GM12891 (cell line): ENCODE measurements around the gene PSMD12.

Experiments
- POLR2A ChIP-seq: IDR thresholded peaks from 2 replicates; pipeline ENCODE4 v1.6.1; 2011; ENCODE audit warnings: low read depth, low read length, control low read depth
- POLR2AphosphoS5 ChIP-seq: IDR thresholded peaks from 2 replicates; pipeline ENCODE4 v1.6.1; 2011; ENCODE audit warnings: low read depth, low read length, control low read depth
- POU2F2 ChIP-seq: IDR thresholded peaks from 2 replicates; pipeline ENCODE4 v1.6.1; 2011; ENCODE audit warnings: low read depth, mild to moderate bottlenecking, control low read depth, low read length, moderate library complexity
- SPI1 ChIP-seq: IDR thresholded peaks from 2 replicates; pipeline ENCODE4 v1.6.1; 2011; ENCODE audit warnings: low read depth, low read length, control low read depth
- TAF1 ChIP-seq: IDR thresholded peaks from 2 replicates; pipeline ENCODE4 v1.6.1; 2011; ENCODE audit warnings: low read depth, low read length, control low read depth

DNA sequence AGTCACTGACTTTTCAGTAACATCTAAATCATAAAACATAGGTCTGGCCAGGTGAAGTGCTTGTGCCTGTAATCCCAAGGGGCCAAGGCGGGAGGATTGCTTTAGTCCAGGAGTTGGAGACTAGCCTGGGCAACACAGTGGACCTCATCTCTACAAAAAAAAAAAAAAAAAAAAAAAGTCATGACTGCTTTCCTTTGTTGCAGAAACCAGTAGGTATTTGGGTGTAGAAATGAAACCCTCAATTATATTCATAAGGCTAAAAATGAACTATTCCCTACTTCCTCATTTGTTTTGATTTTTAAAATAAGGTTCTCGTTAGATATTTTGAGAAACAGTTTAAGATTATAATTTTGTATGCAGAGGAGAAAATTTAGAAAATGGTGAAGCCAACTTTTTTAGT lies 36.7 kb upstream of the PSMD12 start:
- TF ChIP-seq TAF1 (no peak), POLR2A (no peak), POLR2AphosphoS5 (no peak), SPI1 (0 out of 2 replicates have a peak, but pooled peaks have one; percentile 8), POU2F2 (no peak)
